RCC 7860 (cell line): ENCODE measurements around the gene MAP2K3.
"Not testable (repeated sequence)": the region's sequence is repeated elsewhere in the genome, so short reads cannot be mapped to it uniquely, and the experiment has no call there.

ENCODE experiments used
- DNase-seq: peaks from one replicate; pipeline ENCODE4 v3.0.0-alpha.2; 2015; ENCODE audit warnings: low spot score
- FAIRE-seq: peaks from 2 replicates; lab custom pipeline; 2012; peaks lifted over from hg19 to GRCh38; lab: Jason Lieb, UNC

Gene MAP2K3

DNA sequence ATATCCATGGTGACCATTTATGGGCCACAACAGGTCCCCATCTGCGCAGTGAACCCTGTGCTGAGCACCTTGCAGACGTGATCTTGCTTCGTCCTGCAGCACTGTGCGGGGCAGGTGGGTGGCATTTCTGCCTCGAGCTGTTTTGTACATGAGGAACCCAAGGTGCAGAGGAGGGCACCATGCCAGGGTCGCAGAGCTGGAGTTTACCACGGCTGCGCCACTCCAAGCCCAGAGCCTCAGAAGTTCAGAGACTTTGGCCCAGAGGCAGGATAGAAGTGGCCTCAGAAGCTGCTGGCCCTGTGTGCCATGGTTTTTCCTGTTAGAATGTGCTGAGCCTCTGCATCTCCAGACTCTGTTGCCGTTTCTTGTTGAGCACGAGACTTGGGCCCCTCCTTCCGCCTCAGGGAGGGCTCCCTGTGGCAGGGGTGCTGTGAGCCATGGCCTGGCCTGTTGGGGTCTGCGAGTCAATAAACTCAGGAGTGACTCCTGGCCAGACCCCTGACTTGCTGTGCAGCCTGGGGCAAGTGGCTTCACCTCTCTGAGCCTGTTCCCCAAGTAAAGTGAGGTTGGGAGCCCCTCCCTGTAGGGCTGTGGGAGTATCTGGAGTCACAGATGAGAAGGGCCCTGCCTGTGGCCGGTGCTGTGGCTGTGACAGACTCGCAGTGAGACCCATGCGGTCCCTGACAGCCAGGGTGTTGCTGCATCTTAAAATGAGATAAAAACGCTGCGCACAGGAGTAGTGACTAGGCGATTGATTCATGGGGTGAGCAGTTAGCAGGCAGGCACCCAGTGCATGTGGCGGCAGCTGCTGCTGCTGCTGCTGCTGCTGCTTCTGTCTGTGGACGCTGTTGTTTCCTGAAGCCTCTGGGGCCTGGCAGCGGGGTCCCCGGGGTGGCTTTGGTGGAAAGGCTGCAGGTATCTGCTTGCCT, 11.8 kb downstream of the MAP2K3 start:
- FAIRE-seq: no peak
- DNase-seq: peak; percentile 4

DNA sequence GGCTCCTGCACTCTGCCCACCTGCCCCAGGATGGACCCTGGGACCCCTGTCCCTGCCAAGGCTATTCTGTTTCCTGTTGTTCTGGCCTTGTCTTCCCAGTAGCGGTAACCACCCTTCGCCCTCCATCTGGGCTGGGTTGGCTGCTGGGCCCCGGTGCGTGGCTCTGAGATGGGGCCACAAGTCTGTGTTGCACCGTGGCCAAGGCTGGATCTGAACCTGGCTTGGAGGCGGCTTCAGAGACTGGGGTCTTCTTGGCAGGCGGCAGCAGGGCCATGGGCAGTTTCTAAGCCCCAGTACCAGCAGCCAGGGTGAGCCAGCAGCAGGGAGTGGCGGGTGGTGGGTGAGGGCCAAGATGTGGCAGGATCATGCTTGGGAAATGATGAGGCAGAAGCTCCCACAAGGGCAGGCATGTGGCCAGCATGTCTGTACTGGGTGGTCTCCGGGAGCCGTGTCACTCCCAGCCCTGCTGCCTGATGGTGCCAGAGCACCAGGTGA, 12.6 kb downstream of the MAP2K3 start:
- FAIRE-seq: no peak

DNA sequence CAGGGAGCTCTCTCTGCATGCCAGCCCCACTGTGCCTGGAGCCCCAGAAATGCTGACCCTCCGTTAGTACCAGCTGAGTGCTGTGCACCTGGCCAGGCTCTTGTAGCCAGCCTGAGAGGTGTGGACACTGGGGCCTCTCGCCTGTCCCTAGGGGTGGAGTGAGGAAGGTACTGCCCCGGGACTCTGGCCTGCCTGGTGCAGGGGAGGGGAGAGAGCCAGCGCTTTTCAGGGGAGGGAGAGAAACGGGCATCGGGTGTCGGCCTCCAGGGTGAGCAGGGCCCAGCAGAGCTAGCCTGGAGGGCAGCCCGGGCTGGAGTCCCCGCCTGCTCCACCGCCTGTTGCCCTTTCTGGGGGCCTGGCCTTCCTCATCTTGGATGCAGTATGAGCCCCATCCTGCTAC, 13.1 kb downstream of the MAP2K3 start:
- no peak for FAIRE-seq
- DNase-seq: no peak

More for the DNA sequence above, 12.6 kb downstream of the MAP2K3 start:
- no peak for DNase-seq

DNA sequence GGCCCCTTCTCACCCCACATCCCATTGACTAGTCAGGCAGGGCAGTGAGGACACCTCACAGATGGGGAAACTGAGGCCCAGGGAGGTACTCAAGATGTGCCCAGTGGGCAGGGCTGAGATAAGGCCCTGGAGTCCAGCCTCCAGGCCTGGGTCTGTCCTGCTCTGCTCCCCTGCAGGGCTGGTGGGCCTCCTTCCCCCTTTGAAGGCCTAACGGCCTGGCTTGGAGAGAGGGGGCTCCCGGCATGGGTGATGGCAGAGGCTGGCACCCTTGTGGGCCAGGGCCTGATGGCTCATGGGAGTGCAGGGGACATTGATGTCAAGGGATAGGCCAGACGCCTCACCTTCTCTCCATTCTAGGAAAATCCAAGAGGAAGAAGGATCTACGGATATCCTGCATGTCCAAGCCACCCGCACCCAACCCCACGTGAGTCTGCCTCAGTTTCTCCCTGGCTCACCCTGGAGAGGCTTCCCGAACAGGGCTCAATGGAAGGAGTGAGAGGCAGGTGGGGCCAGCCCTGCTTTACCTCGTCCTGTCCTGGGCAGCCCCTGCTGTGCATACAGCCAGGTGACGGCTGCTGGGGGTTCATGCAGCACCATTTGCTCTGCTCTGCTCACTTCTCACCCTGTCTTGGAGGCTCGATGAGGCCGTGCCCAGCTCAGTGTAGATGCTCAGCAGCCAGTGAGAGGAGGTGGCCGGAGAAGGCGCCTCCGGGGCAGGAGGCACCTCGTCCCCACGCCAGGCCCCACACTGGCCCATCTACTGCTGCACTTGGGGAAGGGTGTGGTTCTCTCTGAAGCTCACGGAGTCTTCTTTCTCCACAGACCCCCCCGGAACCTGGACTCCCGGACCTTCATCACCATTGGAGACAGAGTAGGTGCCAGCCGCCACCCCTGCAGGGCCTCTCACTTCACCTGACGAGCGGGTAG, 13.8 kb downstream of the MAP2K3 start:
- FAIRE-seq (no peak), DNase-seq (no peak)

DNA sequence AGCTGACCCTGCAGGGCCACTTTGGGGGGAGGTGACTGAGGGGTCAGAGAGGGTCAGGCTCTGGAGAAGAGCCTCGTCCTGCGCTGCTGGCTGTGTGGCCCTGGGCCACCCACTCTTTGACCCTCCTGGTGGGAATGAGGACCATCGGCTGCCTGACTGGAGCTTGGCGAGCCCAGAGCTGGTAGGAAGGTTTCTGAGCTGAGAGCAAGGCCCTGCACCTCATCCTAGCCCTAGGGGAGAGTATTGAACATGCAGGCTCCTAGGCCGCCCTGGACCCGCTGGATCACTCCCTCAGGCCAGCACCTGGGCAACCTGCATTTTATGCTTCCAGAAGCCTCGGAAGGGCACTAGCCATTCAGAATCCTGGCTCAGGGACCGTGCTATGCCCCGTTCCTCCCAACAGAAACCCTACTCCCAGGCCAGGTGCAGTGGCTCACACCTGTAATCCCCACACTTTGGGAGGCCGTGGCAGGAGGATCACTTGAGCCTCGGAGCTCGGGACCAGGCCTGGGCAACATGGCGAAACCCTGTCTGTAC, 14.5 kb downstream of the MAP2K3 start:
- FAIRE-seq: no peak
- DNase-seq: no peak

DNA sequence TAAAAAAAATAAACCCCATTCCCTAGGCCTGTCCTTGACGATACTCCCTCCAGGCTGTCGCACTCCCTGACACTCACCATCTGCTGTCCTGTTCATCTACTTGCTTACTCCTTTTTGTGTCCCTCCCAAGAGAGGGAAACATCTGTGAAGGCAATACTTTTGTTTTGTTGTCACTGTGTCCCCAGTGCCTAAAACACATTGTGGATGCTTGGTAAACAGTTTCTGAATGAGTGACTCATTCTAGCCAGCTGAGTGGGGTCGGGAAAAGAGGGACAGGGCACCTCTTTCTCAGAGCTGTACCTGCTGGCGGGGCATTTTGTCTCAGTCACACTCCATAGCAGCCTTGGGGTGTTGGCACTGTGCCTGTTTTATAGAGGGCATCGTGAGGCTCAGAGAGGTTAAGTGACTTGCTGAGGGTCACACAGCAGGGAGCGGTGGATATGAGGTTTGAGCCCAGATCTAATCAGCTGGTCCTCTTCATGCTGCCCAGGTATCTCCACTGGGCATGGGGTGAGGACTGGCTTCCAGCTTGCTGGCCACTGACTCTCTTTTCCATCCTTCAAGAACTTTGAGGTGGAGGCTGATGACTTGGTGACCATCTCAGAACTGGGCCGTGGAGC, 15.6 kb downstream of the MAP2K3 start:
- DNase-seq (no peak), FAIRE-seq (no peak)

DNA sequence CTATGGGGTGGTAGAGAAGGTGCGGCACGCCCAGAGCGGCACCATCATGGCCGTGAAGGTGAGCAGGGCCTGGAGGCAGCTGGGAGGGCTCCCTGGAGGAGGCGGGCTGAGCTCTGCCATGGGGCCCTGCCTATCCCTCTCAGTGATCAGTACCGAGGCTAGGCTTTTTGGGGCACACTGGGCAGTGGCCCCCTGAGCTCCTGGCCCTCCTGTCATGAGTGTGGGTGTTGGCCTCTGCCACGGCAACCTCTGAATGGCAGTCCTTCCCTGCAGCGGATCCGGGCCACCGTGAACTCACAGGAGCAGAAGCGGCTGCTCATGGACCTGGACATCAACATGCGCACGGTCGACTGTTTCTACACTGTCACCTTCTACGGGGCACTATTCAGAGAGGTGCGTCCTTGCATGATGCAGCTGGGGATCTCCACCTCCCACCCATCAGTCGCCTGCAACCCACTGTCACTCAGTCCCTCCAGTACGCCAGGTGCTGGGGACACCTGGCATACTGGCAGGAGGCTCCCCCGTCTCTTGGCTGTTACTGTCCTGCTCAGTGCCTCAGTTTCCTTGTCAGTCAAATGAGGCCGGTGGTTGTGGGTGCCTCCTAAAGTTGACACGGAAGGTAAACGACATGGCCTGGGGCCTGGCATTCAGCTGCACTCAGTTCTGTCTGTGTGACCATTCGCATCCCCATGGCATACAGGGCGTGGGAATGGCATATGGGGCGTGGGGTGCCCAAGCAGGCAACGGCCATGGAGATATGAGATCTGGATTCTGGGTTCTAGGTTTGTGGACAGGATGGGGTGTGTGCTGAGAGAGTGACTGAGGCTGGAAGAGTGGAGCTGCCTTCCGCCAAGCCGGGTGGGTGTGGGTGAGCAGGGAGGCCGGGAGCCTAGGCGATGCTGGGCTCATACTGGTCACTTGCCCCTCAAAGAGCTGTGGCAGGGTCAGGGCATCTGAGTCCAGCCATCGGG, 16.4 kb downstream of the MAP2K3 start:
- no peak for FAIRE-seq

DNA sequence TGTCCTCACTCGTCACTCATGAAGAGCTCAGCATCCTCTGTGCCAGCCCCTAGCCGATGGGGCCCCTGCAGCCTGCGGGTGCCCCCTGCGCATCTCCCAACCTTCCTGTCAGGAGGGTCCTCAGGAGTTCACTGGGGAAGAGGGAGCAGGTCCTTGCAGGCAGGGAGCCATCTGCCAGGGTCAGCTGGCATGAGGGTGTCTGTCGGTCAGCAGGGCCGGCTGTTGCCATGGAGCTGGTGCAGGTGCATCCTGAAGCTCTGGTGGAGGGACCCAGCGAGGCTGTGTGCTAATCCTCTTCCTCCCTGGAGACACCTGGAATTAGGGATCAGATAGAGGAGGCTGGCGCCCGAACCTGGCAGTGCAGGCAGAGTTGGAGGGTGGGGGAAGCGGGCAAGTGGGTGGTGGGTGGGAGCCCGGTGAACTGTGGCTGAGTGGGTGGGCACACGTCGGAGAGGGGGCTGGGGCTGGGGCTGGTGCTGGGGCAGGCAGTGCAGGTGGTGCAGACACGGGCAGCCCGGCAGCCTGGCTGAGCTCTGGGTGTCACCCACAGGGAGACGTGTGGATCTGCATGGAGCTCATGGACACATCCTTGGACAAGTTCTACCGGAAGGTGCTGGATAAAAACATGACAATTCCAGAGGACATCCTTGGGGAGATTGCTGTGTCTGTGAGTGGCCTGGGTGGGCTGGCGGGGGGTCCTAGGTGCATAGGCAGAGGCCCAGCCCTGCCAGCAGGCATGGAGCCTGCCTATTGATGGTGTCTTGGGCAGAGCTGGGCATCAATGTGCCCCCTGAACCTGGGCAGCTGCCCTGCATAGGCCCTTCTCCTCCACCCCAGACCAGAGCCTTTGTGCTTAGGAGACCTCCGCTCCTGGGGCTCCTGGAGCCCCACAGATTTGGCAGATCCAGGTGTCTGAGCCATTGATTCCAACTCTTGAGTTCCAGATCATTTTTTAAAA, 17.4 kb downstream of the MAP2K3 start:
- no peak for FAIRE-seq

More for the DNA sequence above, 16.4 kb downstream of the MAP2K3 start:
- DNase-seq: no peak

DNA sequence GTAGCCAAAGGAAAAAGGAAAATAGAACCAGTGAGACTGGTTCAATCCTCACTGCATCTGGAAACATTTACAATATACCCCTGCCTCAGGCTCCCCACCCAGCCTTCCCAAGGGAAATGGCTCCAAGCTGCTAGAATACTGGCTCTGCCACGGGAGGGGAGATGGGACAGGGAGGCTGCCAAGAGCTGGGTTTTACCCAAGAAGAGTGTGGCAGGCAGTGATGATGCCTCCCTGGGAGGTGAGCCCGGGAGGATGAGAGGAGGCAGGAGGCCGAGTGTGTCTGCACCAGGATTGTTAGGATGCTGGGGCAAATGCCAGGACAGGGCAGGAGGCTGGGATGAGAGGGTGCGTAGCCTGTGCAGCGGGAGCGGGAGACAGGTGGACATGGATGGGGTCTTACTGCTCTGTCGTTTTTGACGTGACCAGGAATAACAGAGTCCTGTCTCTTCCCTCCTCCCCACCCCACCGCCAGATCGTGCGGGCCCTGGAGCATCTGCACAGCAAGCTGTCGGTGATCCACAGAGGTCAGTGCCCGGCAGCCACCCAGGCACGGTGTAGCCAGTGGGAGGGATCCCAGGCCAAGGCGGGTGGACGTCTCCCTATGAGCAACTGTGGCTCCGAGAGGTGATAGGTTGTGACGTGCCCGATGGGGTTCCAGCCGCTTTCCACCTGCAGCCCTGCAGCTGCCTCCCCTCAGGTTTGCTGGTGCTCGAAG, 18.4 kb downstream of the MAP2K3 start:
- DNase-seq (no peak), FAIRE-seq (no peak)

More for the DNA sequence above, 17.4 kb downstream of the MAP2K3 start:
- no peak for DNase-seq

DNA sequence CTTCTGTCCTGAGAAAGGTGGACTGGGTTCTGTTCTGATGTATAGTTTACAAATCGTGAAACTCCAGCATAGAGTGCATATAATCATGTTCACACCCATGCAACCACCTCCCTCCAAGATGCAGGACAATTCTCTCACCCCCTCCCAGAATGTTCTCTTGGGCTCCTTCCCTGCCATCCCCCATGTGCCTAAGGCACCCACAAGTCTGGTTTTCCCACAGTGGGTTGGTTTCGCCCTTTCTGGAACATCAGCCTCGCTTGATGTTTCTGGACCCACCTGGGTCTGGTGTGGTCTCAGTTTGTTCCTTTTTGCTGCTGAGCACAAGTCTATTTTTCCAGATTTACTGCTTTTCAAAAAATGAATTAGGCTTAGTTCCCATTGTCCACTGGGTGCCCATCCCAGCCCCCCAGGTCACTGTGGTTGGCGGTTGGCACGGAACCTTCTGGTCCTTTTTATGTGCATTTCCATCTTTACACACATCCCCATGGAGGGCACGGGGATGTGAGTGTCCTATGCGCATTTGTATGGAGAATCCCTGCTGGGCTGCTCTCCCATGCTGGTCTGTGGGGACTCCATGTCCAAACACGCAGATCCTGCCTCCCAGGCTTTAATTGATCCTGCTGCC, 19.0 kb downstream of the MAP2K3 start:
- no peak for DNase-seq
- FAIRE-seq: no peak

DNA sequence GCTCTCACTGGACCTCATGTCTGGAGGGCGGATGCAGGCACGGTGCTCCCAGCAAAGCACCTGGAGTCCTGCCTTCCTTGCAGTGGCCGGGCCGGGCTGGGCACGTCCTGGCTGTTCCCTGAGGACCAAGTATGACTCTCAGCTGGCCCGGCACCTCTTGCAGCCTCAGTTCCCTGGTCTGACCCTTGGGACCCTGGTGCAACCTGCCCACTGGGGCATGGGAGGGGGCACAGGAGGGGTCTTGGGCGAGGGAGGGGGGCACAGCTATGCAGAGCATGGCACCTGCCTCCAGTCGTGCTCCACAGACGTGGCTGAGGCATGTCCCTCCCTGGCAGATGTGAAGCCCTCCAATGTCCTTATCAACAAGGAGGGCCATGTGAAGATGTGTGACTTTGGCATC, 19.6 kb downstream of the MAP2K3 start:
- DNase-seq: no peak
- no peak for FAIRE-seq

- not testable (repeated sequence) for FAIRE-seq
These were observed 20.1 kb downstream of the MAP2K3 start for GRCh38 chr17:21304551-21305151.

DNA sequence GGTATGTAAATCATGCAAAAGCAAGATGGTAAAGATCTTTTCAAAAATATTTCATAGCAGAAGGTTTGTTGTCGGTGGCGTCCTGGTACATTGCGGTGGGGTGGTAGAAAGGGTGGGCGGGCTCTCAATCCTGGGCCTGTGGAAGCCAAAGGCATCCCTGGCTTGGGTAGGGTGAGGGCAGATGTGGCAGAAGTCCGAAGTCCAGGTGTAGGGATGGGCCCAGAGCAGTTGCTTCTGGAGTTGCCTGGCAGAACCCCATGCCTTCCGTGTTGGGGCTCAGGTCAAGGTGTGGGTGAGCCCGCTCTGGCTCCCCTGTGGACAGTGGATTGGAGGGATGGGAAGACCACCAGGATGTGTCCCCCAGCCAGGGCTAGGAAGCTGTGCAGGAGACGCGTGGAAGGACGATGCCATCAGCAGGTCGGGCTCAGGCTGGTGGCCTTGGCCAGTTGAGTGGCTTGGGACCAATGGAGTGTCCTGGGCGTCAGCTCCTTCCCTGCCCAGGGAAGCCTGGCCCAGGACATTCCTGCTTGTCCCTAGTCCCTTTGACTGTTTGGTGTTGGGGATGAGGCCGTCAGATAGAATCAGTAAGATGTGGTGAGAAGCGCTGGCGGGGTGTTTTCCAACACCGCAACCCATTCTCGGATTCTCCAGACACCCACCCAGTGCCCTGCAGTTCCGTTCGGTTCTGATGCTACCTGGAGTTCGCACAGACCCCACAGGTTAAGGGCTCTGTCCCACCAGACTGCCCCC, 21.1 kb downstream of the MAP2K3 start:
- FAIRE-seq: not testable (repeated sequence)

More at GRCh38 chr17:21304551-21305151, 20.1 kb downstream of the MAP2K3 start:
- not testable (repeated sequence) for DNase-seq

GRCh38 chr17:21306611-21307272, 22.2 kb downstream of the MAP2K3 start:
- not testable (repeated sequence) for FAIRE-seq, DNase-seq

More for the DNA sequence above, 21.1 kb downstream of the MAP2K3 start:
- DNase-seq: not testable (repeated sequence)

GRCh38 chr17:21307273-21307625, 22.7 kb downstream of the MAP2K3 start:
- DNase-seq, FAIRE-seq: not testable (repeated sequence)
